Prostate gland (tissue), 2 donors: ENCODE measurements around the gene OR7A17.

Experiments
- POLR2A ChIP-seq: fragments of 450-650 bp; IDR thresholded peaks from one replicate; pipeline ENCODE4 v1.6.1; 2016; ENCODE audit warnings: antibody characterized with exemption, mild to moderate bottlenecking
- POLR2AphosphoS5 ChIP-seq: sonication (generic); formaldehyde crosslinking; IDR thresholded peaks from one replicate; pipeline ENCODE4 v1.6.1; 2017; ENCODE audit warnings: antibody characterized with exemption
- TF ChIP-seq, protein P1 (sequence below), 4 experiments: fragments of 200-600 bp in 2 of 4; fragments of 450-650 bp in 2 of 4; sonication (generic) in 2 of 4; IDR thresholded peaks; 1 replicate in 3 of 4; 2 replicates in 1 of 4; pipeline ENCODE4 v1.5.1; 2016 to 2019; ENCODE audit warnings: antibody characterized with exemption in 4 of 4, mild to moderate bottlenecking in 2 of 4, moderate library complexity in 2 of 4

GRCh38 chr19:14915116-14915515, 29.2 kb upstream of the OR7A17 start:
- TF ChIP-seq POLR2AphosphoS5 (no peak), POLR2A (no peak)
- TF ChIP-seq, protein P1, sequence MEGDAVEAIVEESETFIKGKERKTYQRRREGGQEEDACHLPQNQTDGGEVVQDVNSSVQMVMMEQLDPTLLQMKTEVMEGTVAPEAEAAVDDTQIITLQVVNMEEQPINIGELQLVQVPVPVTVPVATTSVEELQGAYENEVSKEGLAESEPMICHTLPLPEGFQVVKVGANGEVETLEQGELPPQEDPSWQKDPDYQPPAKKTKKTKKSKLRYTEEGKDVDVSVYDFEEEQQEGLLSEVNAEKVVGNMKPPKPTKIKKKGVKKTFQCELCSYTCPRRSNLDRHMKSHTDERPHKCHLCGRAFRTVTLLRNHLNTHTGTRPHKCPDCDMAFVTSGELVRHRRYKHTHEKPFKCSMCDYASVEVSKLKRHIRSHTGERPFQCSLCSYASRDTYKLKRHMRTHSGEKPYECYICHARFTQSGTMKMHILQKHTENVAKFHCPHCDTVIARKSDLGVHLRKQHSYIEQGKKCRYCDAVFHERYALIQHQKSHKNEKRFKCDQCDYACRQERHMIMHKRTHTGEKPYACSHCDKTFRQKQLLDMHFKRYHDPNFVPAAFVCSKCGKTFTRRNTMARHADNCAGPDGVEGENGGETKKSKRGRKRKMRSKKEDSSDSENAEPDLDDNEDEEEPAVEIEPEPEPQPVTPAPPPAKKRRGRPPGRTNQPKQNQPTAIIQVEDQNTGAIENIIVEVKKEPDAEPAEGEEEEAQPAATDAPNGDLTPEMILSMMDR (IDR thresholded peaks at IDR 0.05), result no peak
